ENCODE measurements around the gene RAB40B. TPM values are rescaled to one million over a fixed set of nuclear protein-coding genes. Genes with fewer than 3 reads are reported as not detected.

Gene RAB40B
- total and polyA plus RNA-seq, 2 of the 4 experiments (the other 2 are of a cell fraction), result 14.9 to 20.0 TPM

GRCh38 chr17:82670661-82671450, 27.6 kb downstream of the RAB40B start (continued):
- TF ChIP-seq FOS (IDR thresholded peaks at IDR 0.05; ENCODE audit: low read depth, low read length) (no peak), ELK1 (IDR thresholded peaks at IDR 0.05; ENCODE audit: borderline replicate concordance, low read depth, low read length) (no peak), SMC3 (IDR thresholded peaks at IDR 0.05; ENCODE audit: low read depth, low read length) (no peak), BHLHE40 (IDR thresholded peaks at IDR 0.05; ENCODE audit: low read depth, low read length) (no peak)
